Measurements from ENCODE around the gene CXCL17. TPM values are rescaled to one million over a fixed set of nuclear protein-coding genes. Genes with fewer than 3 reads are reported as not detected.
A peak's percentile ranks its signal among the peaks of the same experiment; 100 is the strongest.

The CXCL17 gene
- total RNA-seq, 1 donor from 2014 or later: 1.1 TPM

- DNase-seq (ENCODE audit: low read depth): no peak
- no peak for TF ChIP-seq CTCF (IDR thresholded peaks at IDR 0.05; ENCODE audit: insufficient read depth, low read length, severe bottlenecking)
- H3K27me3 ChIP-seq (ENCODE audit: control insufficient read depth, insufficient read depth, low read length): peaks cover 10% of the 10 kb centered on the region
- FAIRE-seq: no peak
- no peaks in the 10 kb centered on the region for H3K36me3 ChIP-seq (ENCODE audit: control insufficient read depth, insufficient read depth, low read length)
- no peak overlapping the region for H3K4me3 ChIP-seq (ENCODE audit: low read depth, low read length)
Observed at GRCh38 chr19:42388851-42389489, 53.8 kb downstream of the CXCL17 start.

GRCh38 chr19:42386974-42387707, 55.6 kb downstream of the CXCL17 start:
- H3K36me3 ChIP-seq (ENCODE audit: control insufficient read depth, insufficient read depth, low read length): no peaks in the 10 kb centered on the region
- DNase-seq (ENCODE audit: low read depth) (peak; percentile 58), FAIRE-seq (no peak)
- peak; percentile 68 for TF ChIP-seq CTCF (IDR thresholded peaks at IDR 0.05; ENCODE audit: insufficient read depth, low read length, severe bottlenecking)
- H3K4me3 ChIP-seq (ENCODE audit: low read depth, low read length): peak overlapping the region; percentile 27
- peaks cover 10% of the 10 kb centered on the region for H3K27me3 ChIP-seq (ENCODE audit: control insufficient read depth, insufficient read depth, low read length)

GRCh38 chr19:42380155-42380554, 62.6 kb downstream of the CXCL17 start:
- no peak overlapping the region for H3K4me3 ChIP-seq (ENCODE audit: low read depth, low read length)
- DNase-seq (ENCODE audit: low read depth): no peak
- no peak for FAIRE-seq
- H3K27me3 ChIP-seq (ENCODE audit: control insufficient read depth, insufficient read depth, low read length): no peaks in the 10 kb centered on the region
- no peak for TF ChIP-seq CTCF (IDR thresholded peaks at IDR 0.05; ENCODE audit: insufficient read depth, low read length, severe bottlenecking)
- H3K36me3 ChIP-seq (ENCODE audit: control insufficient read depth, insufficient read depth, low read length): no peaks in the 10 kb centered on the region

Other genes with a start within 250 kb of the CXCL17 start
- gene DEDD2, start 225.3 kb downstream of the CXCL17 start, total RNA-seq: 27.1 and 28.7 TPM in 2 replicates
- 7.8 and 11.1 TPM in 2 replicates for gene ZNF526, start 222.6 kb downstream of the CXCL17 start, total RNA-seq
- 11.6 and 12.4 TPM in 2 replicates for gene GSK3A, start 200.3 kb downstream of the CXCL17 start, total RNA-seq
- 10.8 and 11.6 TPM in 2 replicates for gene ERF, start 187.8 kb downstream of the CXCL17 start, total RNA-seq
- gene CIC, start 173.7 kb downstream of the CXCL17 start, total RNA-seq: 7.1 and 9.3 TPM in 2 replicates
- gene PRR19, start 140.8 kb downstream of the CXCL17 start, total RNA-seq: not detected in 2 replicates
- gene PAFAH1B3, start 140.3 kb downstream of the CXCL17 start, total RNA-seq: 29.4 and 36.9 TPM in 2 replicates
- gene TMEM145, start 129.6 kb downstream of the CXCL17 start, total RNA-seq: 0.26 TPM in 1 of 2 replicates, not detected in the other
- gene MEGF8, start 117.3 kb downstream of the CXCL17 start, total RNA-seq: 7.1 and 14.0 TPM in 2 replicates
- 1.7 TPM in 1 of 2 replicates, not detected in the other for gene CNFN, start 52.6 kb downstream of the CXCL17 start, total RNA-seq
- 7.6 and 8.6 TPM in 2 replicates for gene LIPE, start 15.6 kb downstream of the CXCL17 start, total RNA-seq
- 1.6 and 1.7 TPM in 2 replicates for gene CEACAM1, start 85.5 kb upstream of the CXCL17 start, total RNA-seq
- gene CEACAM8, start 152.0 kb upstream of the CXCL17 start, total RNA-seq: not detected in 2 replicates

Data from bronchial epithelial cell (primary cell).